ENCODE data around the gene ADO. TPM values are rescaled to one million over a fixed set of nuclear protein-coding genes. Genes with fewer than 3 reads are reported as not detected.

ADO gene
- total RNA-seq, 4 donors from 2014 or later, result 10.0 to 16.0 (median 13.8) TPM

DNA sequence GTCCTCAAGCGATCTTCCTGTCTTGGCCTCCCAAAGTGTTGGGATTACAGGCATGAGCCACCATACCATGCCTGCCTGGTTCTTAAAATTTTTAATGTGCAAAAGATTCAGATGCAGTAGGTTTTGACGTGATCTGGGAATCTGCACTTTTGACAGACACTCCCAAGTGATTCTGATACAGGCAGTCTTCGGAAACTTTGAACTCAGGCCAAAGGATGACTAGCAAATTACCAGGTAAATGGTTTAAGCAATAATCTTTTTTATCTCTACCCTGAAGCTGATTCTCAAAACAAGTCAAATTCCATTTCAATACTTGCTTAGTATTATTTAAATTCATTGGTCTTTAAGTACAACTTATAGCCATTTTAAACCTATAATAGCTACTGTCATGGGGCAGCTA, 2.6 kb upstream of the ADO start:
- peaks cover 0 to 24% (median 0%) of the 10 kb centered on the region in 4 donors for H3K27me3 ChIP-seq
- no peak overlapping the region for H3K4me3 ChIP-seq
- H3K36me3 ChIP-seq, result no peaks in the 10 kb centered on the region
- H3K9me3 ChIP-seq, result no peaks in the 10 kb centered on the region
- peaks cover 13 to 25% (median 19%) of the 10 kb centered on the region in 3 donors for H3K4me1 ChIP-seq
- TF ChIP-seq, protein P1, sequence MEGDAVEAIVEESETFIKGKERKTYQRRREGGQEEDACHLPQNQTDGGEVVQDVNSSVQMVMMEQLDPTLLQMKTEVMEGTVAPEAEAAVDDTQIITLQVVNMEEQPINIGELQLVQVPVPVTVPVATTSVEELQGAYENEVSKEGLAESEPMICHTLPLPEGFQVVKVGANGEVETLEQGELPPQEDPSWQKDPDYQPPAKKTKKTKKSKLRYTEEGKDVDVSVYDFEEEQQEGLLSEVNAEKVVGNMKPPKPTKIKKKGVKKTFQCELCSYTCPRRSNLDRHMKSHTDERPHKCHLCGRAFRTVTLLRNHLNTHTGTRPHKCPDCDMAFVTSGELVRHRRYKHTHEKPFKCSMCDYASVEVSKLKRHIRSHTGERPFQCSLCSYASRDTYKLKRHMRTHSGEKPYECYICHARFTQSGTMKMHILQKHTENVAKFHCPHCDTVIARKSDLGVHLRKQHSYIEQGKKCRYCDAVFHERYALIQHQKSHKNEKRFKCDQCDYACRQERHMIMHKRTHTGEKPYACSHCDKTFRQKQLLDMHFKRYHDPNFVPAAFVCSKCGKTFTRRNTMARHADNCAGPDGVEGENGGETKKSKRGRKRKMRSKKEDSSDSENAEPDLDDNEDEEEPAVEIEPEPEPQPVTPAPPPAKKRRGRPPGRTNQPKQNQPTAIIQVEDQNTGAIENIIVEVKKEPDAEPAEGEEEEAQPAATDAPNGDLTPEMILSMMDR (IDR thresholded peaks at IDR 0.05), result no peak
- no peak for TF ChIP-seq POLR2A (IDR thresholded peaks at IDR 0.05)
- 72 to 91% methylated on average over 3 of the region's 3 CpGs for WGBS, 2 donors
- intact Hi-C loops (cut with DNase I), result no loop called here
- no peak for DNase-seq
- H3K27ac ChIP-seq, result no peak overlapping the region

GRCh38 chr10:62803724-62804355, 680 bp upstream of the ADO start:
- Histone ChIP-seq H3K27me3 (peaks cover 0 to 11% (median 0%) of the 10 kb centered on the region in 4 donors), H3K9me3 (no peaks in the 10 kb centered on the region), H3K36me3 (peaks cover 0 to 9% (median 0%) of the 10 kb centered on the region in 3 donors), H3K27ac (peak overlapping the region; percentile 91 to 97 (median 96)), H3K4me3 (peak overlapping the region; percentile 83 to 93 (median 90)), H3K4me1 (peaks cover 19 to 45% (median 19%) of the 10 kb centered on the region in 3 donors)
- intact Hi-C loops (cut with DNase I), result no loop called here
- 41 to 51% methylated on average over 5 to 8 of the region's 11 CpGs for WGBS, 2 donors
- DNase-seq, result no peak
- TF ChIP-seq POLR2A (IDR thresholded peaks at IDR 0.05), result no peak
- TF ChIP-seq, protein P1 (IDR thresholded peaks at IDR 0.05), result no peak

- Histone ChIP-seq H3K27me3 (peaks cover 0 to 3% (median 0%) of the 10 kb centered on the region in 4 donors), H3K4me3 (peak overlapping the region; percentile 83 to 93 (median 90)), H3K9me3 (no peaks in the 10 kb centered on the region), H3K27ac (peak overlapping the region; percentile 91 to 97 (median 96)), H3K36me3 (peaks cover 0 to 18% (median 0%) of the 10 kb centered on the region in 3 donors), H3K4me1 (peaks cover 19 to 51% (median 19%) of the 10 kb centered on the region in 3 donors)
- DNase-seq, result no peak
- 3 to 22% methylated on average over 5 to 30 of the region's 77 CpGs for WGBS, 2 donors
- intact Hi-C loops (cut with DNase I), result no loop called here
- no peak for TF ChIP-seq POLR2A (IDR thresholded peaks at IDR 0.05)
- TF ChIP-seq, protein P1 (IDR thresholded peaks at IDR 0.05), result no peak
Observed at GRCh38 chr10:62805231-62806099, 945 bp downstream of the ADO start.

GRCh38 chr10:62806251-62806650, 1.7 kb downstream of the ADO start:
- intact Hi-C loops (cut with DNase I), result no loop called here
- no peak overlapping the region for H3K27ac ChIP-seq
- WGBS, 2 donors, result 12 to 22% methylated on average over 1 of the region's 1 CpG
- peaks cover 19 to 51% (median 19%) of the 10 kb centered on the region in 3 donors for H3K4me1 ChIP-seq
- no peaks in the 10 kb centered on the region for H3K9me3 ChIP-seq
- H3K4me3 ChIP-seq, result peak overlapping the region in 3 of 4 donors; percentile 89 to 93 (median 92)
- no peaks in the 10 kb centered on the region for H3K27me3 ChIP-seq
- TF ChIP-seq, protein P1 (IDR thresholded peaks at IDR 0.05), result no peak
- TF ChIP-seq POLR2A (IDR thresholded peaks at IDR 0.05), result no peak
- H3K36me3 ChIP-seq, result peaks cover 0 to 18% (median 0%) of the 10 kb centered on the region in 3 donors
- no peak for DNase-seq
